ENCODE results near the gene TADA3. TPM values are rescaled to one million over a fixed set of nuclear protein-coding genes. Genes with fewer than 3 reads are reported as not detected.
A peak's percentile ranks its signal among the peaks of the same experiment; 100 is the strongest.

The TADA3 gene
- total RNA-seq, 1 experiment from 2014 or later, result 68.7 TPM

DNA sequence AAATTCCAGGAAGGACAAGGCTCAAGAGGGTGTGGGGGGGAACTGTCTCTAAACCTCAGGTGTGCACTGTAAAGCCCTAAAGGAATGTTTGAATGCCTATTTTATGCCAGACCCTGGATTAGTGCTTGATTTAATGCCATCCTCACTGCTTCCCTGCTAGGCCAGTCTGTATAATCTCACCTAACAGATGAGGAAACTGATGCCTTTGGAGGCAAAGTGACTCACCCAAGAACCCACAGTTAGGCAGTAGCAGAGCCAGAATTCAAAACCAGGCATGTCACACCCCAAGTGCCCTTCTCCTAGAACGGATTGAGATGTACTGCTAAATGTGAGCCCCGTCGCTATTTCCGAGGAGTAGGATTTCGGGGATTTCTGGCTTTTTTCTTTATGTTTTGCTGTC, 30.4 kb downstream of the TADA3 start:
- no peak for DNase-seq (ENCODE audit: low spot score)

DNA sequence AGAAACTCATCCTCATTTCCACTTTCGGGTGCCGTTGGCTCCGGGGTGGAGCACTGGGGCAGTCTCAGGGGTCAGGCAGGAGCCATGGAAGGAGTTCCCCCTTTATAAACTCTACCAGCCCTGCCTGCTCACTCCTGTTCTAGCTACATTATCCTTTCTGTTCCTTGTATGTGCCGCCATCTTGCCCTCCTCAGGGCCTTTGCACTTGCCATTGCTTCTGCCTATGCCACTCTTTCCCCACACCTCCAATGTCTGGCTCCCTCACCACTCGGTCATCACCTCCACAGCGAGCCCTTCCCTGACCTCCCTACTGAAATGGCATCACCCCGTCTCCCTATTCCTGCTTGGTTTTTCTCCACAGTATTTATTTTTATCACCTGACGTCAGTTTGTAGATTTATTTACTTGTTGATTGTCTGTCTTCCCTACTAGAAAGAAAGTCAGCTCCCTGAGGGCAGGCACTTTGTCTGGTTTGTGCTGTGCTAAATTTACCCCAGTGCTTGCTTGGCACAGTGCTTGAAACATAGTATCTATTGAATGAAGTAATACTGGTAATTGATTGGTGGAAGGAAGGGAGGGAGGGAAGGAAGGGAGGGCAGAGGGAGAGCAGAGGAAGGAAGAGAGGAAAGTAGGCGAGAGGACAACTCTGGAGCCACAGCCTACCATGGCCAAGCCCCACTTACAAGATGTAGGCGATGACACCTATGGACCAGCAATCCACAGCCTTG, 31.3 kb downstream of the TADA3 start:
- no peak for DNase-seq (ENCODE audit: low spot score)

DNA sequence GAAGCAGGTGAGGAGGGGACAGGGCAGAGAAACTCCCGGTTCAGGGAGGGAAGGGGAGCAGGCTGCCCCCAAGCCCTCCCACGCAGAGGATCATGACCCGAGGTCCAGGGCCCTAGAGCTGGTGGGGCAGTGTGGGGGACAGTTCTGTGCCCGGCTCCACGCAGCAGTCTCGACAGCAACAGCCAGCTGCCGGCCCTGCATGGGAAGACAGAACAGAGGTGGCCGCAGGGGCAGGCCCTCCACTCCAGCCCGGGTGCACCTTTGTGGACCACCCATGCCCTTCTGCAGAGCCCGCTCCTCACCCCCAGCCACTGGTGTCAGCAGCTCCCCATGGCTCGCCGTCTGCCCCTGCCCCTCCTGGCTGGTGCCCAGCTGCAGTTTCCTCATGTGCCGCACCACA, 34.8 kb downstream of the TADA3 start:
- no peak for DNase-seq (ENCODE audit: low spot score)

DNA sequence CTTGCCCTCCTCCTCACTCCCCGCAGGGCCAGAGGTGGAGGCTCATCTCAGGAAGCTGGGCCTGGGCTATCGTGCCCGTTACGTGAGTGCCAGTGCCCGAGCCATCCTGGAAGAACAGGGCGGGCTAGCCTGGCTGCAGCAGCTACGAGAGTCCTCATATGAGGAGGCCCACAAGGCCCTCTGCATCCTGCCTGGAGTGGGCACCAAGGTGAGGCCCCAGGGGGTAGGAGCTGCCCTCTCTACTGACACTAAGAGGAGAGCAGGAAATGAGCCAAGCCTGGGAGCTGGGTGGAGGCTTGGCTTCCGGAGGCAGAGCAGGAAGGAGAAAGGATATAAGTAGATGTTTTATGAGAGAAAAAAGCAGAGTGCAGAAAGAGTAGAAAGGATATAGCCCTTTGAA, 37.6 kb downstream of the TADA3 start:
- no peak for DNase-seq (ENCODE audit: low spot score)

DNA sequence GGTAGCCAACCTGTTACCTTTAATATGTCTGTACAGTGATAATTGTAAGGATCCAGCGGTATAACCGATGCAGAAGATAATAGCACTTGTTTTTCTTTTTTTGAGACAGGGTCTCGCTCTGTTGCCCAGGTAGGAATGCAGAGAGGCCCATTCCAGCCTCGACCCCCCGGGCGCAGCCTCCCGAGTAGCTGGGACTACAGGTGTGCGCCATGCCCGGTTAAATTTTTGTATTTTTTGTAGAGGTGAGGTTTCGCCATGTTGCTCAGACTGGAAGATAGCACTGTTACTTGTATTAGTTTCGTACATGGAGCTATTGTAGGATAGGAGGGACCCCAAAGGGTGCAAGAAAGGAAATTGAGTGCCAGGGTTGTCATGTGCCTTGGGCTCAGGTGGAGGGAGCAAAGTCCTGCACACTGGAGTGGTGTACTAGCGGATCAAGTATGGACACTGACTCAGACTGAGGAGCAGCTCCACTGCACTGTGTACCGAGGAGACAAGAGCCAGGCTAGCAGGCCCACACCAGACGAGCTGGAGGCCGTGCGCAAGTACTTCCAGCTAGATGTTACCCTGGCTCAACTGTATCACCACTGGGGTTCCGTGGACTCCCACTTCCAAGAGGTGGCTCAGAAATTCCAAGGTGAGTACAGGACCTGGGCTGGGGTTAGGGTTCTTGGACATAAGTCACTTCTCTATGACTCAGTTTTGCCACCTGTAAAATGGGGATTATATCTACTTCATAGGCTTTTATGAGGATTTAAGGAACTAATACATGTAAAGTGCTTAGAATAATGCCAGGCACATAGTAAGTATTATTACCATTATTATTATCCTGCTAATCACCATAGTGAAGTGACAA, 41.5 kb downstream of the TADA3 start:
- peak; percentile 15 for DNase-seq (ENCODE audit: low spot score)

DNA sequence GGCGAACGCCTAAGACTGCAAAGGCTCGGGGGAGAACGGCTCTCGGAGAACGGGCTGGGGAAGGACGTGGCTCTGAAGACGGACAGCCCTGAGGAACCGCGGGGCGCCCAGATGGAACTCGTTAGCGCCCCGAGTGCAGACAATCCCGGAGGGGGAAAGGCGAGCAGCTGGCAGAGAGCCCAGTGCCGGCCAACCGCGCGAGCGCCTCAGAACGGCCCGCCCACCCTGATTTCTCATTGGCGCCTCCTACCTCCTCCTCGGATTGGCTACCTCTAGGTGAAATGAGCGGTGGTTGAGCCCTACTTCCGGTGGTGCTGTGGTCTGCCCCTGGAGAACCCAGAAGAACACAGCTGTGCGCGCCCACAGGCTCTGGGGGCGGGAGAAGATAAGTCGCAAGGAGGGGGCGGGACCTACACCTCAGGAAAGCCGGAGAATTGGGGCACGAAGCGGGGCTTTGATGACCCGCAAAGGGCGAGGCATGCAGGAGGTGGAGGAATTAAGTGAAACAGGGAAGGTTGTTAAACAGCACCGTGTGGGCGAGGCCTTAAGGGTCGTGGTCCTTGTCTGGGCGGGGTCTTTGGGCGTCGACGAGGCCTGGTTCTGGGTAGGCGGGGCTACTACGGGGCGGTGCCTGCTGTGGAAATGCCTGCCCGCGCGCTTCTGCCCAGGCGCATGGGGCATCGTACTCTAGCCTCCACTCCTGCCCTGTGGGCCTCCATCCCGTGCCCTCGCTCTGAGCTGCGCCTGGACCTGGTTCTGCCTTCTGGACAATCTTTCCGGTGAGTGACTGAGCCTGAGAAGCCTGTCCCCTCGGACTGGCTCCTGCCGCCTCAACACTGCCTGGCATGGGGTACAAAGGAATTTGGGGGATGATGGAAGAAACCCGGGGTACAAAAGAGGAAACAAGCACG, 42.4 kb downstream of the TADA3 start, which contains the start of gene OGG1:
OGG1 (plus strand) TSS at position 308 of the 911 bp plus-strand sequence; CDS start at position 643, 335 bp downstream.
- DNase-seq (ENCODE audit: low spot score), result peak; percentile 96

DNA sequence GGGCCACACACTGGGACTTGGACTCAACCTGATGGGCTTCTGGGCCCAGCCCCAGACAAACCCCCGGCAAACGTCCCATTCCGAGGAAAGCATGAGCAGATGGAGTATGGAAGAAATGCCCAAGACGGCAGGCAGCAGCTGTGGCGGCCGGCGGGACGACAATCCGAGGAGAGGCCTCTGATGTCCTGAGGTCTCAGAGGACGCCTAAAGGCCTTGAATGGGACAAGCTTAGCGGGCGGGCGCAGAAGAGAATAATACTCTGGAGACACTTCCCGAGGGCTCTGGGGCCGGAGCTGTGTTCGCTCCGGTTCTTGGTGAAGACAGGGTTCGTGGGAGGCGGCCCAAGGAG, 43.0 kb downstream of the TADA3 start:
- no peak for DNase-seq (ENCODE audit: low spot score)

DNA sequence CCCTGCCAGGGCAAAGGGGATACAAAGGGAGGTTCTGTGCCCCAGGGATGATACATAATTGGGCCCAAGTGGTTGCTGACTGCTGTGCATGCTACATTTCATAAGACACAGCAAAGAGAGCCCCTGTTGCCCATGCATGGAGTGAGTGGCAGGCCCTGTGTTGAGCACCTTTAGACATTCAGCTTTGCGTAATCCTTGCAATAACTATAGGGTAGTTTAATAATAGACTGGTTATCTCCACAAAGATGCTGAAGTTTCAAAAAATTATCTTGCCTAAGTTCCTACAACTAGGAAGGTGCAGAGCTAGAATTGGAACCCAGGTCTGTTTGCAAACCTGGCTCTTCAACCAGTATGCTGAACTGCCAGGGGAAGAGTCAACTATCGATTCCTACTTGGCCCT, 44.2 kb downstream of the TADA3 start:
- DNase-seq (ENCODE audit: low spot score), result no peak

DNA sequence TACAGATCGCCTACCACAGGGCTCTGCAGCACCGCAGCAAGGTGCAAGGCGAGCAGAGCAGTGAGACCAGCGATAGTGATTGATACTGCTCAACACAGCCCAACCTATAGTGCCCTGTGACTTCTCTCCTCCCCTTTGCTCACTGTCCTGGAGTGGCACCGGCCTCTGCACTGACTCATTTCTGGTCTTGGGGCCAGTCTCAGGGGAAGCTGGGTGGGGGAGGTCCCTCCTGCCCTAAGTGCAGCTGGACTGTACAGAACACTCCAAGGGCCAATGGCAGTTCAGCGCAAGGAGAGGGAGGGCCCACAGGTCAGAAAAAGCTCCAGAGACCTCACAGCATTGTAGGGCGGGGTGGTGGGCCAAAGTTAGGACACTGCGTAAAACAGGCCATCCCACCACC, 45.0 kb downstream of the TADA3 start:
- DNase-seq (ENCODE audit: low spot score), result no peak

DNA sequence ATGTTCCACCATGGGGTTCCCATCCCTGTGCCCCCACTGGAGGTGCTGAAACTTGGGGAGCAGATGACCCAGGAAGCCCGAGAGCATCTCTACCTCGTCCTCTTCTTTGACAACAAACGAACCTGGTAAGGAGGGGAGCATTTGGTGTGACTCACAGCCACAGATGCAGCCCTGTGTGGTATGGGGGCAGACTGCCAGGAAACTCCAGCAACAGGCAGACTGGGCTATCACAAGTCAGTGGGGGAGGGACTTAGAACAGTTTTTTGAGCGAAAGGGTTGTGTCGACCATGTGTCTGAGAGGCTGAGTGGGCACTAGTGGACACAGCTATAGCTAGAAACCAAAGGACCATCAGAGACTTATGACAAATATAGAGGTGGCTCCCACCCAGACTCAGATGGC, 45.9 kb downstream of the TADA3 start:
- no peak for DNase-seq (ENCODE audit: low spot score)

DNA sequence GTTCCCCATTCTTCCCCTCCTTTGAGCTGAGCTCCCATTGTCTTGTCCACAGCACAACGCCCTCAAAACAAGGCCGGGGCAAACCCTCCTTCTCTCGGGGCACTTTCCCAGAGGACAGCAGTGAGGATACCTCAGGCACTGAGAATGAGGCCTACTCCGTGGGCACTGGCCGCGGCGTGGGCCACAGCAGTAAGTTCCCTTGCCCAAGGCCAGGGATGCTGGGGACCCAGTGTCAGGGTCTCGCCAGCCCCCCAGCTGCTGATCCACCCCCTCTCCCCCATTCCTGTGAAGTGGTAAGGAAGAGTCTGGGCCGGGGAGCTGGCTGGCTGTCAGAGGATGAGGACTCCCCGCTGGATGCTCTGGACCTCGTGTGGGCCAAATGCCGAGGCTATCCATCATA, 46.8 kb downstream of the TADA3 start:
- no peak for DNase-seq (ENCODE audit: low spot score)

DNA sequence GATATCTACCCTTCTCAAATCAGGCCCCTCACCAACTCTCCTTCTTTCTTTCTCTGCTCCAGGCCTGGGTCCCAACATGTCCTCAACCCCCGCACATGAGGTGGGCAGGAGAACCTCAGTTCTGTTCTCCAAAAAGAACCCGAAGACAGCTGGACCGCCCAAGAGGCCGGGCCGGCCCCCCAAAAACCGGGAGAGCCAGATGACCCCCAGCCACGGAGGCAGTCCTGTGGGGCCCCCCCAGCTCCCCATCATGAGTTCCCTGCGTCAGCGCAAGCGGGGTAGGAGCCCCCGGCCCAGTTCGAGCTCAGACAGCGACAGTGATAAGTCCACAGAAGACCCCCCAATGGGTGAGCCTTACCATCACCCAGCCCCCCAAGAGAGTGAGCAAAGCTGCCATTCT, 48.1 kb downstream of the TADA3 start:
- no peak for DNase-seq (ENCODE audit: low spot score)

DNA sequence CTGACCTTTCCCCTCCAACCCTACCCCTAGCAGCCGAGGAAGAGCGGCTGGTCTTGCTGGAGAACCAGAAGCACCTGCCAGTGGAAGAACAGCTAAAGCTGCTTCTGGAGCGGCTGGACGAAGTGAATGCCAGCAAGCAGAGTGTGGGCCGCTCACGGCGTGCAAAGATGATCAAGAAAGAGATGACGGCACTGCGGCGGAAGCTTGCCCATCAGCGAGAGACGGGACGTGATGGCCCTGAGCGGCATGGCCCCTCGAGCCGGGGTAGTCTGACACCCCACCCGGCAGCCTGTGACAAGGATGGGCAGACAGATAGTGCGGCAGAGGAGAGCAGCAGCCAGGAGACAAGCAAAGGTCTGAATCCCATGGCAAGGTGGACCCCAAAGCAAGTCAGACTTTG, 48.7 kb downstream of the TADA3 start:
- DNase-seq (ENCODE audit: low spot score), result no peak

DNA sequence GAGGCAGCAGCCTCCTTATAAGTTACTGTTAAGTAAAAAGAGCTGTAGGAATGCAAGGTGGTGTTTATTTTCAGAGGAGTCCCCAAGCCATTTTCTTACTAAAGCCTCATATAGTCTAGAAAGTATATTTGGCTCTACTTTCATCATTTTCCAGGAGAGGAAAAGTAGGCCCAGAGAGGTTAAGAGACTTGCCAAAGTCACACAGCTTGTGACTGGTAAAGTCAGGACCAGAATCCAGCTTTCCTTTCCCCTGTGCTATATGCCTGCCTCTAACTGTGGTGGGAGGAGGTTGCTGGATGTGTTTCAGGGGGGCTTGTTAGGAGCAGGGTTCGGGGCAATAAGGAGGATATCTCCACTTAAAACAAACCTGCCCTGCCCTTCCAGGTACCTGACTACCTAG, 49.7 kb downstream of the TADA3 start:
- no peak for DNase-seq (ENCODE audit: low spot score)

DNA sequence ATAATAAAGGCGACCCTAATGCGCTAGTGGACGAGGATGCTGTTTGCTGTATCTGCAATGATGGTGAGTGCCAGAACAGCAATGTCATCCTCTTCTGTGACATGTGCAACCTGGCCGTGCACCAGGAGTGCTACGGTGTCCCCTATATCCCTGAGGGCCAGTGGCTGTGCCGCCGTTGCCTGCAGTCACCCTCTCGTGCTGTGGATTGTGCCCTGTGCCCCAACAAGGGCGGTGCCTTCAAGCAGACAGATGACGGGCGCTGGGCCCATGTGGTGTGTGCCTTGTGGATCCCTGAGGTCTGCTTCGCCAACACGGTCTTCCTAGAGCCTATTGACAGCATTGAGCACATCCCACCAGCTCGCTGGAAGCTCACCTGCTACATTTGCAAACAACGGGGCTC, 53.1 kb downstream of the TADA3 start:
- DNase-seq (ENCODE audit: low spot score), result no peak

DNA sequence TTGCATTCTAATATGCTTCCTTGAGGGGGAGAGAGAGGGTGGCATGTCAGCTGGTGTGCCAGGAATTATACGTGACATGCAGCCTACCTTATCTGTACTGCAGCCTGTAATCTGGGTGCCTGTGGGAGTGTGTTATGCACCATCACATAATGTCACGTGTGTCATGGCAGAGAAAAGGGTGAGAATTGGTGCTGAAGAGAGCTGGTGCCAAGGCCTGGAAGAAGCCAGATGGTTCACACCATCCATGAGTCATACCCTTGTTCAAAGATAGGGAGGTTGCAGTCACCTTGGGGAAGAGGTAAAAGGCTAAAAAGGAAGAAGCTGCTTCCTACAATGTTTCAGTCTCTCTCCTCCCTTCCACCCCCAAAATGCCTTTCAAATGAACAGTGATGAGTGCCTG, 55.4 kb downstream of the TADA3 start:
- DNase-seq (ENCODE audit: low spot score), result no peak

DNA sequence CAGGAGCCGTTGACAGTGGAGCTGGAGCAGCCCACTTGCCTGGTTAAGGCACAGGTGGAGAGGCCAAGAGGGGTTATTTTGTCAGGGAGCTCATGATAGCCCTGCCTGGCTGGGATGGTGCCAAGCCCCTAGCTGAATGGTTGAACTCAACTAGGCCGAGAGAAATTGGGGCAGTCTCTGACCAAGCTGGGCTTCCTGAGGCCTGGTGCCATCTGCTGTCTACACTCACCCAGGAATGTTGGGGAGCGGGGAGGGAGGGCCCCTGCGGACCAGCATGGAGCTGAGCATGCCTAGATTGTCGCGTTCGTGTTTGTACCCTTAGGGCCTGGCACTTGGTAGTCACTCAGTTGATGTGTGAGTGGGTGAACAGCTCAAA, 59.5 kb downstream of the TADA3 start:
- DNase-seq (ENCODE audit: low spot score), result no peak

DNA sequence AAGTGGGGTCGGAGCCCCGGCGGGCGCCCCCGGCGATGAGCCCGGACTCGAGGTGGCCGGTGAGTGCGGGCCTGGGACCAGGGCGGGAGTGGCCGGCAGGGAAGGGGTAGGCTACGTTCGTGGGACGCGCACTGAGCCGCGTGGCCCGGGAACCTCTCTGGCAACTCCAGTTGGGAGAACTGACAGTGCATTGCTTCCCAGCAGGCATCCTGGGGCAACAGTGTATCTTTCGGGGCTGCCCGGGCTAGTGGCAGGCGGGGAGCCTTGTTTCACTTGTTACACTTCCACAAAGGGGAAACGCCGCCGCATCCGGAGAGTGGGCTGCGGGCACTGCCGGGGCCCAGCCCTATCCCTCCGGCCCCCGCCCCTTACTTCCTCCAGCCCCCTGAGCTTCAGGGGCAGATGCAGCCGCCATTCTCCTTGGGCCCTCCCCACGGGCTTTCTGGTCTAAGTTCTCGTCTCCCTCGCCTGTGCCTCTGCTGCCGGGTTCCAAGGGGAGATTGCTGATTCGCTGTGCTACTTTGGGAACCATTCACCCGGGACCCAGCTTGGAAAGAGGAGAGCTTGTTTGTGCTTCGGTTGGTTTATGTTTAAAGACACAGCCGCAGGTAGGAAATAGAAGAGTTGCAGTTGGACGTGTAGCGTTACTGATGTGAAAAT, 60.1 kb downstream of the TADA3 start:
- DNase-seq (ENCODE audit: low spot score), result peak; percentile 4

DNA sequence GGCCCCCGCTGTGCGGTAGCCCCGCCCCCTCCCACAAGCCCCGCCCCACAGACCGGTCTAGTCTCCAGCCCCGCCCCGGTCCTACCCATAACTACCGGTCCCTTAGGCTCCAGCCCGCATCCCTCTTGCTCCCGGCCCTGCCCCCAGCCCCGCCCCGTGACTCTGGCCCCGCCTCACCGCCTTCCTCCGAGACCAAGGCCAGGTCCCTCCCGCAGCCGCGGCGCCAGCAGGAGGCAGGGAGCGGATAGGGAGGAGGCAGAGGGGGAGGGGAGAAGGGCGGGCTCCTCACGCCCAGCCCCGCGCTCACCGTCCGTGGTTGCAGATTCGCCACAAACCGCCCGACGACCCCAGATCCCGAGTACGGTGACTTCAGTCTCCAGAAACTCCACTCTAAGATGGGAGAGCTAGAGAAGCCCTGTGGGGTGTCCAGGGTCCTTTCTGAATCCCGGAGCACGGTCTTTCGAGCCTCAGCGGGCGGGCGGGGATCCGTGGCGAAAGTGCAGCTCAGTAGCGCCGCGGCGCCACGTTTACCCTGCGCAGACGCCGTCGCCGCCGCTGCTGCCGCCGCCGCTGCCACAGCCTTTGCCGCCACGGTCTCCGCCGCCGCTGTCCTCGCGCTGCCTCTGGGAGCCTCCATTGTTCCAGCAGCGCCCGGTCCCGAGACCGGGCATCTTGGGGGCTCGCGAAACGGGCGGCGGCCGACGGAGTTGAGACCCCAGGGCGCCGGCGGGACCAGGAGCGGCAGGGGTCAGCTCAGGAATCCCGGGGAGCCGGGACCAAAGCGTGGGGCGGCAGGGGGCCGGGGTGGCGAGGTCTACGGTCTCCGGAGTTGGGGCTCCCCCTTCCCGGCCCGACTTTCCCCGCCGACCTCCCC, 60.8 kb downstream of the TADA3 start, which contains the start of gene BRPF1:
BRPF1 (plus strand) TSS at position 530 of the 874 bp plus-strand sequence. CDS start 2,406 bp downstream, outside the sequence.
- DNase-seq (ENCODE audit: low spot score), result peak; percentile 93

DNA sequence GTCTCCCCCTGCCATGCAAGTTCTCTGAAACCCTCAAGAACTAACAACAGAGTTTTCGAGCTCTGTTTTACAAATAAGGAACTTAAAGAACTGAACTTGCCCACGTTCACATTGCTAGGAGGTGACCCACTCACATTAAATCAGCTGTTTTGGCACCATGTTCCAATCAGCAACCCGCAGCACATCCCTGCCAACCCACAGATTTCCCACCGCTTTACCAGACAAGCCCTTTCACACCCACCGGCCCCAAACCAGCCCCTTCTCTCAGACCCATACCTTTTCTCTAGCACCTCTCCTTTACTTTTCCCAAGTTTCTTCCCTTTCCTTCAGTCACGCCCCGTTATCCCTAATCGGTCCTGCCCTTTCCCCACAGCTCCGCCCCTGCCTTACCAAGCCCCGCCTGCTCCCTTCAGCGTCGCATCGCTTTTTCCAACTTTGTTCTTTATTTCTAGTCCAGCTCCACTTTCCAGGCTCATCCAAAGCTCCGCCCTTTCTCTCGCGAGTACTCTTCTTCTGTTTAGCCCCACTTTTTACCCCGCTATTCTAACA, 61.5 kb downstream of the TADA3 start:
- DNase-seq (ENCODE audit: low spot score), result peak; percentile 1
